Esophagus muscularis mucosa (tissue), 4 donors: ENCODE data around the gene OTULIN. TPM values are rescaled to one million over a fixed set of nuclear protein-coding genes. Genes with fewer than 3 reads are reported as not detected.

ENCODE experiments used
- DNase-seq: peaks from one replicate; pipeline ENCODE4 v3.0.0-alpha.2; 2017; ENCODE audit errors: extremely low spot score
- H3K27ac ChIP-seq, 4 donors: fragments of 200-600 bp; sonication (generic); replicated peaks in 1 of 4; 1 replicate in 3 of 4; 2 replicates in 1 of 4; pipeline ENCODE4 v1.5.1; 2016 to 2019; ENCODE audit warnings: mild to moderate bottlenecking in 1 of 4
- H3K27me3 ChIP-seq, 4 donors: fragments of 200-600 bp; sonication (generic); one replicate each; pipeline versions ENCODE4 v1.5.1 to v1.6.0; 2016 to 2019
- H3K36me3 ChIP-seq, 4 donors: fragments of 200-600 bp; sonication (generic); one replicate each; pipeline ENCODE4 v1.5.1; 2016 to 2019
- H3K4me1 ChIP-seq, 4 donors: fragments of 200-600 bp; sonication (generic); one replicate each; pipeline ENCODE4 v1.5.1; 2016 to 2019
- H3K4me3 ChIP-seq, 4 donors: fragments of 200-600 bp; sonication (generic); 1 replicate in 2 of 4; 2 replicates in 2 of 4; pipeline ENCODE4 v1.5.1; 2016 to 2019; ENCODE audit warnings: mild to moderate bottlenecking in 4 of 4, moderate library complexity in 1 of 4
- H3K9me3 ChIP-seq, 4 donors: fragments of 200-600 bp; sonication (generic); 1 replicate in 3 of 4; 2 replicates in 1 of 4; pipeline ENCODE4 v1.5.1; 2016 to 2019
- EP300 ChIP-seq: sonication (generic); formaldehyde crosslinking; IDR thresholded peaks from one replicate; pipeline ENCODE4 v1.6.1; 2017; ENCODE audit warnings: antibody characterized with exemption
- POLR2A ChIP-seq: fragments of 450-650 bp; IDR thresholded peaks from one replicate; pipeline ENCODE4 v1.6.1; 2017; ENCODE audit warnings: antibody characterized with exemption, moderate library complexity, mild to moderate bottlenecking, low read depth
- POLR2AphosphoS5 ChIP-seq, 2 donors: sonication (generic); formaldehyde crosslinking; IDR thresholded peaks; one replicate each; pipeline ENCODE4 v1.6.1; 2017; ENCODE audit warnings: antibody characterized with exemption in 2 of 2
- WGBS: methylation state at CpG from one replicate; pipeline ENCODE4 v1.1.5; 2018; 5-methylcytosine and 5-hydroxymethylcytosine counted together
- intact Hi-C: fragments of 100-400 bp; cut with DNase I; formaldehyde crosslinking; loops from one replicate; pipeline ENCODE4 v1.15.1; 2023
- total RNA-seq, 4 donors: library from RNA; depleted of rRNA; stranded (reverse); fragments of >200 nt; gene quantifications; one replicate each; pipeline versions ENCODE4 v1.1.0 to v1.2.1, GENCODE V29; 2016
- TF ChIP-seq, protein P1 (sequence below), 3 experiments: fragments of 200-600 bp in 2 of 3; fragments of 450-650 bp in 1 of 3; sonication (generic) in 2 of 3; IDR thresholded peaks; one replicate each; pipeline ENCODE4 v1.5.1; 2017 to 2019; ENCODE audit warnings: antibody characterized with exemption in 3 of 3, mild to moderate bottlenecking in 2 of 3, moderate library complexity in 1 of 3

OTULIN gene
- total RNA-seq, 4 donors from 2014 or later, result 16.9 to 41.1 (median 24.2) TPM

DNA sequence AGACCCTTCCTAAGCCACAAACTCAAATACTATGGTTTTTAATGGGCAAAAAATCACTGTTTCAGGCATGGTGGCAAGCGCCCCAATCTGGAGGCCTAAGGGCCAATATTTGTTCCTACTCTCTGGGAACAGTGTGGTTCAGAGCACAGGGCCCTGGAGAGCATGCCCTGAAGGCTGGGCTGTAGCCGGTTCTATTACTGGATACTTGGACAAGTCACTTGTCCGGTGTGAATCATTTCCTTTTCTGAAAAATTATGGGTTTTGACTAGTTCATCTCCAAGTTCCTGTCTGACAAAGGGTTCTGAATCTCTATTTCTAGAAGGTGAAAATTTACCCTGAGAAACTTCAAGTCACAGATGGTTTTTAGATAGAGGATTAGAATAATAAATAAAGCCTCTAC lies 75.0 kb downstream of the OTULIN start:
- no peaks in the 10 kb centered on the region for H3K27me3 ChIP-seq
- DNase-seq, result no peak
- no peak overlapping the region for H3K4me3 ChIP-seq
- TF ChIP-seq EP300, result no peak
- no peak for TF ChIP-seq POLR2AphosphoS5 (IDR thresholded peaks at IDR 0.05)
- TF ChIP-seq POLR2A, result no peak
- TF ChIP-seq, protein P1, sequence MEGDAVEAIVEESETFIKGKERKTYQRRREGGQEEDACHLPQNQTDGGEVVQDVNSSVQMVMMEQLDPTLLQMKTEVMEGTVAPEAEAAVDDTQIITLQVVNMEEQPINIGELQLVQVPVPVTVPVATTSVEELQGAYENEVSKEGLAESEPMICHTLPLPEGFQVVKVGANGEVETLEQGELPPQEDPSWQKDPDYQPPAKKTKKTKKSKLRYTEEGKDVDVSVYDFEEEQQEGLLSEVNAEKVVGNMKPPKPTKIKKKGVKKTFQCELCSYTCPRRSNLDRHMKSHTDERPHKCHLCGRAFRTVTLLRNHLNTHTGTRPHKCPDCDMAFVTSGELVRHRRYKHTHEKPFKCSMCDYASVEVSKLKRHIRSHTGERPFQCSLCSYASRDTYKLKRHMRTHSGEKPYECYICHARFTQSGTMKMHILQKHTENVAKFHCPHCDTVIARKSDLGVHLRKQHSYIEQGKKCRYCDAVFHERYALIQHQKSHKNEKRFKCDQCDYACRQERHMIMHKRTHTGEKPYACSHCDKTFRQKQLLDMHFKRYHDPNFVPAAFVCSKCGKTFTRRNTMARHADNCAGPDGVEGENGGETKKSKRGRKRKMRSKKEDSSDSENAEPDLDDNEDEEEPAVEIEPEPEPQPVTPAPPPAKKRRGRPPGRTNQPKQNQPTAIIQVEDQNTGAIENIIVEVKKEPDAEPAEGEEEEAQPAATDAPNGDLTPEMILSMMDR (IDR thresholded peaks at IDR 0.05), result no peak
- peaks cover 13 to 67% (median 37%) of the 10 kb centered on the region in 4 donors for H3K36me3 ChIP-seq
- 47% methylated on average over 3 of the region's 3 CpGs for WGBS
- H3K27ac ChIP-seq, result peak overlapping the region in 1 of 4 donors; percentile 46
- no peaks in the 10 kb centered on the region for H3K9me3 ChIP-seq
- peaks cover 7 to 31% (median 21%) of the 10 kb centered on the region in 4 donors for H3K4me1 ChIP-seq
- intact Hi-C loops, result no loop called here

DNA sequence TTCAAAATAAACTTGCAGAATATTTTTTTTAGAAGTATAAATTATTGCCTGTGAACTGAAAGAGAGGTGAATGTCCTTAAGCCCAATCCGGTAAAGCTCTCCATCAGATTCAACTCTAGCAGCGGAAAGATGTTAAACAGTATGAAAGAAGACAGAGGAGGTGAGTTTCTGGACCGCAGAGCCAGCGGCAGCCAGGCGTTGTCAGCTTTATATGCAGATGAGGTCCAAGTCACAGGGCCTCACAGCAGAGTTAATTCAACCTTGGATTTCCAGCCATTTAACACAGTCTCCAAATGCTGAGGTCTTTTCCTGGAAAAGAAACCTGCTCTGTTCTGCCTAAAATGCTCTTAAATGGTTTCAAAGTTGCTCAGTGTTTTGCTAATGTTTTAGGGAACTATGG lies 75.5 kb downstream of the OTULIN start:
- intact Hi-C loops, result no loop called here
- Histone ChIP-seq H3K9me3 (no peaks in the 10 kb centered on the region), H3K36me3 (peaks cover 13 to 66% (median 40%) of the 10 kb centered on the region in 4 donors), H3K27ac (peak overlapping the region in 2 of 4 donors; percentile 15 to 46), H3K4me1 (peaks cover 7 to 35% (median 21%) of the 10 kb centered on the region in 4 donors), H3K27me3 (no peaks in the 10 kb centered on the region), H3K4me3 (no peak overlapping the region)
- no peak for TF ChIP-seq POLR2A
- no peak for TF ChIP-seq EP300
- TF ChIP-seq, protein P1 (IDR thresholded peaks at IDR 0.05), result no peak
- TF ChIP-seq POLR2AphosphoS5 (IDR thresholded peaks at IDR 0.05), result no peak
- DNase-seq, result no peak
- 70% methylated on average over 5 of the region's 5 CpGs for WGBS

DNA sequence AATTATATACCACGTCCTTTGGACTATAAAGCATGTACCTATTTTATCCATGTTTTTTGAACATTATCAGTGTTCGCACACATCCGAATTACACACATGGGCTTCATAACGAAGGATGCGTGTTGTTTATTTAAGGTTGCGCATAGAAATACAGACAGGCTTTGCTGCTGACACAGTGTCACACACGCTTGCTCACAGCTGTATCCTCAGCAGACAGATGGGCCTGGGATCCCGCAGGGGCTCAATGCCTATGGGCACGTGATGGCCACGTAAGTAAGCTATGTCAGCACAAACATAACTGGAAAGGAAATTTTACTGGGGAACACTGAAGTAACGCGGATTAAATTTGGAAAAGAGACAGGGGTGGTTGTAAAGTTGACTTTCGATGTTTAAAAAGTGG lies 76.6 kb downstream of the OTULIN start:
- WGBS, result 93% methylated on average over 13 of the region's 13 CpGs
- no peak overlapping the region for H3K27ac ChIP-seq
- no peak for TF ChIP-seq POLR2A
- no peak for TF ChIP-seq EP300
- TF ChIP-seq, protein P1 (IDR thresholded peaks at IDR 0.05), result no peak
- no peak for TF ChIP-seq POLR2AphosphoS5 (IDR thresholded peaks at IDR 0.05)
- peaks cover 13 to 74% (median 50%) of the 10 kb centered on the region in 4 donors for H3K36me3 ChIP-seq
- no peaks in the 10 kb centered on the region for H3K9me3 ChIP-seq
- no peaks in the 10 kb centered on the region for H3K27me3 ChIP-seq
- intact Hi-C loops, result no loop called here
- peaks cover 7 to 31% (median 21%) of the 10 kb centered on the region in 4 donors for H3K4me1 ChIP-seq
- no peak overlapping the region for H3K4me3 ChIP-seq
- DNase-seq, result no peak

- intact Hi-C loops, result no loop called here
- 91% methylated on average over 10 of the region's 11 CpGs for WGBS
- Histone ChIP-seq H3K4me3 (no peak overlapping the region), H3K27me3 (no peaks in the 10 kb centered on the region), H3K36me3 (peaks cover 16 to 80% (median 55%) of the 10 kb centered on the region in 4 donors), H3K9me3 (no peaks in the 10 kb centered on the region), H3K27ac (no peak overlapping the region), H3K4me1 (peaks cover 7 to 28% (median 20%) of the 10 kb centered on the region in 4 donors)
- TF ChIP-seq, protein P1 (IDR thresholded peaks at IDR 0.05), result no peak
- DNase-seq, result no peak
Measured at GRCh38 chr5:14741801-14742440, 77.4 kb downstream of the OTULIN start.

DNA sequence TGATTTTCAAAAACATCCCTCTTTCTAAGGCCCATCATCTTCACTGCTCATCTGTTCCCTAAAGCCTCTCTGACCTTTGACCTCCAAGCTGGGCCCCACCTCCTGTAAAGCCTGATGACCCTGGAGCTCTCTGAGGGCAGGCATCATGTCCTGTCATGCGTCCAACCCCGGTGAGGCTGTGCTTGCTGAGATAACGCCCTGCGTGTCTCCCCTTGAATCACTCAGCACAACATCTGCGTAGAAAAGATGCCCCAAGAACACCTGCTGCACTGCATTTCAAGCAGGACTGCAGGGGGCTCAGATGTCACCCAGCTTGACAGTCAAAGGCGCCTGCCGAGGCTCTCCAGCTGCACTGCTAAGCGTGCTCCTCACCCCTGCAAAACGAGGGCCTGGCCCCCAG lies 78.0 kb downstream of the OTULIN start:
- intact Hi-C loops, result no loop called here
- Histone ChIP-seq H3K27ac (no peak overlapping the region), H3K27me3 (no peaks in the 10 kb centered on the region), H3K36me3 (peaks cover 20 to 80% (median 57%) of the 10 kb centered on the region in 4 donors), H3K4me3 (no peak overlapping the region), H3K4me1 (peaks cover 7 to 28% (median 19%) of the 10 kb centered on the region in 4 donors), H3K9me3 (no peaks in the 10 kb centered on the region)
- TF ChIP-seq, protein P1 (IDR thresholded peaks at IDR 0.05), result no peak
- no peak for TF ChIP-seq POLR2AphosphoS5 (IDR thresholded peaks at IDR 0.05)
- TF ChIP-seq EP300, result no peak
- TF ChIP-seq POLR2A, result no peak
- DNase-seq, result no peak
- 75% methylated on average over 7 of the region's 9 CpGs for WGBS
